Upper lobe of left lung (tissue), 4 donors: Measurements from ENCODE around the gene FTO.

Experiments used
- CTCF ChIP-seq, 6 experiments: fragments of 450-650 bp in 4 of 6; fragments of 200-600 bp in 2 of 6; sonication (generic) in 2 of 6; IDR thresholded peaks; one replicate each; pipeline ENCODE4 v1.5.1; 2016 to 2019; ENCODE audit warnings: antibody characterized with exemption in 6 of 6
- EP300 ChIP-seq, 4 donors: sonication (generic); formaldehyde crosslinking; IDR thresholded peaks; one replicate each; pipeline ENCODE4 v1.5.1; 2017; ENCODE audit warnings: antibody characterized with exemption in 4 of 4, control low read depth in 2 of 4
- POLR2AphosphoS5 ChIP-seq, 2 donors: sonication (generic); formaldehyde crosslinking; IDR thresholded peaks; one replicate each; pipeline ENCODE4 v1.5.1; 2017; ENCODE audit warnings: antibody characterized with exemption in 2 of 2

GRCh38 chr16:54144572-54144947, 440.6 kb downstream of the FTO start:
- TF ChIP-seq CTCF (IDR thresholded peaks at IDR 0.05) (no peak), EP300 (IDR thresholded peaks at IDR 0.05) (no peak), POLR2AphosphoS5 (IDR thresholded peaks at IDR 0.05) (no peak)
